Right lung (tissue), 5 donors: ENCODE measurements around the gene PLEKHH1. TPM values are rescaled to one million over a fixed set of nuclear protein-coding genes. Genes with fewer than 3 reads are reported as not detected.
"Not testable (repeated sequence)": the region's sequence is repeated elsewhere in the genome, so short reads cannot be mapped to it uniquely, and the experiment has no call there.

ENCODE experiments used
- DNase-seq, 2 donors: peaks; one replicate each; pipeline ENCODE4 v3.0.0-alpha.2; 2013
- polyA plus RNA-seq, 5 donors: library from polyadenylated mRNA; unstranded; fragments of 120-200 nt; gene quantifications; one replicate each; pipeline versions ENCODE4 v1.2.1 to v1.2.3, GENCODE V29; 2013; ENCODE audit warnings: inconsistent platforms in 1 of 5, low replicate concordance in 1 of 5; ENCODE audit not compliant: insufficient read length in 5 of 5, insufficient read depth in 1 of 5

The PLEKHH1 gene
- polyA plus RNA-seq, 5 donors, result 8.5 to 17.0 (median 11.9) TPM

GRCh38 chr14:67529947-67530935, 2.8 kb upstream of the PLEKHH1 start:
- no peak for DNase-seq

- DNase-seq, result no peak
Observed at GRCh38 chr14:67532606-67532997, 488 bp upstream of the PLEKHH1 start.

- no peak for DNase-seq
Observed at GRCh38 chr14:67533754-67534085, 630 bp downstream of the PLEKHH1 start.

- no peak for DNase-seq
Observed at GRCh38 chr14:67536087-67536486, 3.0 kb downstream of the PLEKHH1 start.

- no peak for DNase-seq
Observed at GRCh38 chr14:67537736-67538135, 4.6 kb downstream of the PLEKHH1 start.

- no peak for DNase-seq
Observed at GRCh38 chr14:67538501-67538900, 5.4 kb downstream of the PLEKHH1 start.

GRCh38 chr14:67539116-67539515, 6.0 kb downstream of the PLEKHH1 start:
- no peak for DNase-seq

GRCh38 chr14:67541448-67542387, 8.6 kb downstream of the PLEKHH1 start:
- DNase-seq, result no peak

GRCh38 chr14:67542620-67543019, 9.5 kb downstream of the PLEKHH1 start:
- not testable (repeated sequence) for DNase-seq

- no peak for DNase-seq
Observed at GRCh38 chr14:67544590-67544989, 11.5 kb downstream of the PLEKHH1 start.

- DNase-seq, result no peak
Observed at GRCh38 chr14:67547224-67547780, 14.2 kb downstream of the PLEKHH1 start.

GRCh38 chr14:67549734-67550133, 16.6 kb downstream of the PLEKHH1 start:
- DNase-seq, result no peak

GRCh38 chr14:67551123-67551522, 18.0 kb downstream of the PLEKHH1 start:
- DNase-seq, result no peak

- DNase-seq, result no peak
Observed at GRCh38 chr14:67551940-67552339, 18.9 kb downstream of the PLEKHH1 start.

- DNase-seq, result no peak
Observed at GRCh38 chr14:67553547-67553946, 20.5 kb downstream of the PLEKHH1 start.

- DNase-seq, result no peak
Observed at GRCh38 chr14:67554341-67554740, 21.3 kb downstream of the PLEKHH1 start.

- no peak for DNase-seq
Observed at GRCh38 chr14:67555518-67556090, 22.5 kb downstream of the PLEKHH1 start.

GRCh38 chr14:67556671-67557070, 23.6 kb downstream of the PLEKHH1 start:
- no peak for DNase-seq

- no peak for DNase-seq
Observed at GRCh38 chr14:67557118-67557517, 24.0 kb downstream of the PLEKHH1 start.

- no peak for DNase-seq
Observed at GRCh38 chr14:67557656-67558055, 24.6 kb downstream of the PLEKHH1 start.

- DNase-seq, result no peak
Observed at GRCh38 chr14:67559639-67560038, 26.5 kb downstream of the PLEKHH1 start.
